ENCODE measurements around the gene CATSPERE. TPM values are rescaled to one million over a fixed set of nuclear protein-coding genes. Genes with fewer than 3 reads are reported as not detected.

CATSPERE gene
- total and polyA plus RNA-seq, 10 of the 15 experiments (the other 5 are each of a cell fraction or from before 2014, with no cell fraction given) = 0.04 to 0.24 (median 0.17) TPM; not detected in 3

GRCh38 chr1:244634546-244634945 lies 173.5 kb downstream of the CATSPERE start (continued):
- TF ChIP-seq ATF7 (IDR thresholded peaks at IDR 0.05; ENCODE audit: low read depth) (no peak), ZNF24 (IDR thresholded peaks at IDR 0.05) (no peak), GABPA (IDR thresholded peaks at IDR 0.05; ENCODE audit: low read depth) (no peak), CUX1 (IDR thresholded peaks at IDR 0.05; ENCODE audit: insufficient replicate concordance, low read depth, low read length) (no peak)

GRCh38 chr1:244636488-244637259 lies 175.6 kb downstream of the CATSPERE start:
- Histone ChIP-seq H3K27me3 (replicated peaks in 1 of 2; ENCODE audit: control insufficient read depth in 2 of 2, insufficient read depth in 2 of 2, low read length in 1 of 2) (peaks cover 0 to 3% of the 10 kb centered on the region in 2 experiments; a peak in 2 of 4 replicates), H3K9ac (ENCODE audit: control insufficient read depth, insufficient read depth, low read length) (no peak overlapping the region), H2AFZ (ENCODE audit: control insufficient read depth, low read depth, low read length) (no peak overlapping the region), H3K4me1 (ENCODE audit: control insufficient read depth, insufficient read depth, low read length) (no peaks in the 10 kb centered on the region), H3K4me3 (no peak overlapping the region), H4K20me1 (ENCODE audit: control insufficient read depth, insufficient read depth) (no peaks in the 10 kb centered on the region), H3K79me2 (ENCODE audit: control insufficient read depth, insufficient read depth, low read length) (no peaks in the 10 kb centered on the region), H3K27ac (ENCODE audit: control insufficient read depth, insufficient read depth) (no peak overlapping the region), H3K36me3 (ENCODE audit: control insufficient read depth in 2 of 2, insufficient read depth in 2 of 2, low read length in 1 of 2) (no peaks in the 10 kb centered on the region), H3K4me2 (ENCODE audit: control insufficient read depth, insufficient read depth) (no peak overlapping the region), H3K9me3 (replicated peaks; ENCODE audit: control insufficient read depth, insufficient read depth, low read length) (no peaks in the 10 kb centered on the region)
- BruUV-seq (replicated peaks) = no TSS peak
- 38% methylated on average over 10 of the region's 10 CpGs for WGBS (ENCODE audit: insufficient coverage, insufficient replicate concordance, low lambda C conversion rate, missing lambda C conversion rate)
- ChIA-PET POLR2A (no interaction called here), RAD21 (ENCODE audit: unreplicated experiment) (no interaction called here), SMC1A (ENCODE audit: uncharacterized antibody, unreplicated experiment) (interaction anchor here (1.3 kb wide), 1 partner anchor 8 kb away, joined by 3 read pairs; no protein-coding TSS in a partner anchor), CTCF (no interaction called here)
- ATAC-seq (no peak), FAIRE-seq (no peak), DNase-seq (ENCODE audit: low read depth, low spot score) (no peak)
- in situ Hi-C loops (cut with MboI) (no loop called here), intact Hi-C loops (cut with micrococcal nuclease; ENCODE audit: unreplicated experiment) (no loop called here)
- TF ChIP-seq MTA2 (IDR thresholded peaks at IDR 0.05; ENCODE audit: low read depth) = no peak
- TF ChIP-seq NR2C1 (IDR thresholded peaks at IDR 0.05) = no peak
- TF ChIP-seq CEBPZ (IDR thresholded peaks at IDR 0.05; ENCODE audit: low read depth, low read length) = no peak
- TF ChIP-seq USF1 (IDR thresholded peaks at IDR 0.05; ENCODE audit: borderline replicate concordance, extremely low read length, insufficient read depth, low read depth, low read length) = no peak
- no peak for TF ChIP-seq SMAD1 (IDR thresholded peaks at IDR 0.05; ENCODE audit: low read depth, partially characterized antibody)
- TF ChIP-seq RAD51 (IDR thresholded peaks at IDR 0.05) = no peak
- no peak for TF ChIP-seq KAT2A (conservative IDR thresholded peaks at IDR 0.05; ENCODE audit: control insufficient read depth, low read depth, low read length)
- TF ChIP-seq NR2F1 (conservative IDR thresholded peaks at IDR 0.05) = no peak
- no peak for TF ChIP-seq FOXM1 (IDR thresholded peaks at IDR 0.05; ENCODE audit: low read depth, low read length)

Measured in GM12878 (cell line).